BLaER1 treated with 17β-estradiol and CSF1 and Interleukin-3, amounts not matched to agents 10 nM and 100 nM (cell line): ENCODE measurements around the gene ICE1.

ENCODE experiments used
- H3K27ac ChIP-seq, 11 experiments: shearing (Covaris generic); formaldehyde crosslinking; 2 replicates each; pipeline ENCODE4 v1.8.1; 2022
- H3K27me3 ChIP-seq, 11 experiments: shearing (Covaris generic); formaldehyde crosslinking; 2 replicates each; pipeline ENCODE4 v1.8.1; 2022
- H3K36me3 ChIP-seq, 11 experiments: shearing (Covaris generic); formaldehyde crosslinking; 2 replicates each; pipeline ENCODE4 v1.8.1; 2022
- H3K4me1 ChIP-seq, 10 experiments: shearing (Covaris generic); formaldehyde crosslinking; 2 replicates each; pipeline ENCODE4 v1.8.1; 2022
- H3K4me2 ChIP-seq, 11 experiments: shearing (Covaris generic); formaldehyde crosslinking; 2 replicates each; pipeline ENCODE4 v1.8.1; 2022
- H3K4me3 ChIP-seq, 10 experiments: shearing (Covaris generic); formaldehyde crosslinking; 2 replicates each; pipeline ENCODE4 v1.8.1; 2022
- H3K9ac ChIP-seq, 11 experiments: shearing (Covaris generic); formaldehyde crosslinking; 2 replicates each; pipeline ENCODE4 v1.8.1; 2022
- H3K9me3 ChIP-seq, 11 experiments: shearing (Covaris generic); formaldehyde crosslinking; replicated peaks in 1 of 11; 2 replicates each; pipeline ENCODE4 v1.8.1; 2022
- H4K20me1 ChIP-seq, 11 experiments: shearing (Covaris generic); formaldehyde crosslinking; 2 replicates each; pipeline ENCODE4 v1.8.1; 2022
- Cebpa-rat ChIP-seq, 11 experiments: shearing (Covaris generic); IDR thresholded peaks; 2 replicates each; pipeline ENCODE4 v1.8.1; 2022

Gene ICE1

DNA sequence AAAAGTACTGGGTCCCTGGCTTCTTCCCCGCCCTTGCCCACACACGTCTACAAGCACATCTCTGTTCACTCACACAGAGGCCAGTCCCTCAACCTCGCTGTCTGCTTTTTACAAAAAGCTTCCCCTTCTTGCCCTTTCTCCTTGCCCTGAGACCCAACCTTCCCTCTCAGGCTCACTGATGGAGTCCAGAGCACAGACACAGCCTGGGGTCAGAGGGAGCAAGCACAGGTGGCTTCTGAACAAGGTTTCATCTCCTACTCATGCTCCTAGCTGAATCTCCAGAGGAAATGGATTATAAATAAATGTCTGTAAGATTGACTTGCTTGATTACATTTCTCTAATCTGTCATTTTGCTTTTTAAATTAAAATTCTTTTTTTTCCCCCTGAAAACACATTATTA, 101.8 kb downstream of the ICE1 start:
- Histone ChIP-seq H4K20me1 (no peaks in the 10 kb centered on the region), H3K27ac (no peak overlapping the region), H3K4me3 (no peak overlapping the region), H3K4me1 (peaks cover 0 to 9% (median 6%) of the 10 kb centered on the region in 10 experiments; a peak in 7 of 20 replicates), H3K4me2 (no peak overlapping the region), H3K36me3 (no peaks in the 10 kb centered on the region), H3K9me3 (peaks cover 0 to 18% (median 5%) of the 10 kb centered on the region in 11 experiments; a peak in 8 of 22 replicates), H3K9ac (no peak overlapping the region), H3K27me3 (no peaks in the 10 kb centered on the region)
- no peak for TF ChIP-seq Cebpa-rat (IDR thresholded peaks at IDR 0.05)

GRCh38 chr5:5531371-5531770, 108.9 kb downstream of the ICE1 start:
- no peak overlapping the region for H3K27ac ChIP-seq
- no peaks in the 10 kb centered on the region for H3K4me1 ChIP-seq
- no peak for TF ChIP-seq Cebpa-rat (IDR thresholded peaks at IDR 0.05)
- no peak overlapping the region for H3K4me2 ChIP-seq
- no peak overlapping the region for H3K9ac ChIP-seq
- H4K20me1 ChIP-seq, result no peaks in the 10 kb centered on the region
- H3K4me3 ChIP-seq, result no peak overlapping the region
- H3K9me3 ChIP-seq, result peaks cover 0 to 18% (median 5%) of the 10 kb centered on the region in 11 experiments; a peak in 8 of 22 replicates
- H3K27me3 ChIP-seq, result no peaks in the 10 kb centered on the region
- no peaks in the 10 kb centered on the region for H3K36me3 ChIP-seq

DNA sequence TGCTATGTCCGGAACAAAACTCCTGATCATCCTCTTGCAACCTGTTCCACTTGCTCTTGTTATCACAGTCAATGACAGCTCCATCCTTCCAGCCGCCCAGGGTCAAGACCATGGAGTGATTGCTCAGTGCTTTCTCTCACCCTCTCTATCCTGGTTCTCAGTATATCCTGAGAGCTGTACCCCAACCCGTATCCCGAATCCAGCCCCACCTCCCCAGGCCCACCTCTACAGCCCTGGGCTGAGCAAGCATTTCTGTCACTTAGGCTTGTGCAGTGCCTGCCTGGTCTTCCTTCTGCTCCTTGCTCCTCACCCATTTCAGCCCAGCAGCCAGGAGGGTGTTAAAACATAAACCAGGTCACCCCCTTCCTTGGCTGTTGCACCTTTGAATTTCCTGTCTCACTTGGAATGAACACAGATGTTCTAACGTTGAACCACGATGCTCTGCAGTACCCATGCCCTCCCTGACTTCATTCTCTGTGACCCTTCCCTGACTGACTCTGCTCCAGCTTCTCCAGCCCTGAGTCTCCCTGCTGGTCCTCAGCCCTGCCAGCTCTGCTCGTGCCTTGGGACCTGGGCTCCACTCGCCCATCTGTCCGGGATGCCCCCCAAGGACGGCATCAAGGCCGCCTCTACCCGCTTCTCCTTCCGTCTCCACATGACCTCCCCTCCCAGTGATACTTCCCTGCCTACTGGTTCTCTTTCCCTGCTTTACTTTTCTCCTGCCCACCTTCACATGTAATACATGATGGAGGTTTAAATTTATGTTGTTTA, 110.0 kb downstream of the ICE1 start:
- H3K9me3 ChIP-seq, result peaks cover 0 to 12% (median 5%) of the 10 kb centered on the region in 11 experiments; a peak in 7 of 22 replicates
- no peaks in the 10 kb centered on the region for H4K20me1 ChIP-seq
- H3K4me2 ChIP-seq, result no peak overlapping the region
- no peak for TF ChIP-seq Cebpa-rat (IDR thresholded peaks at IDR 0.05)
- H3K4me1 ChIP-seq, result no peaks in the 10 kb centered on the region
- H3K9ac ChIP-seq, result no peak overlapping the region
- no peak overlapping the region for H3K27ac ChIP-seq
- H3K27me3 ChIP-seq, result no peaks in the 10 kb centered on the region
- H3K4me3 ChIP-seq, result no peak overlapping the region
- no peaks in the 10 kb centered on the region for H3K36me3 ChIP-seq

DNA sequence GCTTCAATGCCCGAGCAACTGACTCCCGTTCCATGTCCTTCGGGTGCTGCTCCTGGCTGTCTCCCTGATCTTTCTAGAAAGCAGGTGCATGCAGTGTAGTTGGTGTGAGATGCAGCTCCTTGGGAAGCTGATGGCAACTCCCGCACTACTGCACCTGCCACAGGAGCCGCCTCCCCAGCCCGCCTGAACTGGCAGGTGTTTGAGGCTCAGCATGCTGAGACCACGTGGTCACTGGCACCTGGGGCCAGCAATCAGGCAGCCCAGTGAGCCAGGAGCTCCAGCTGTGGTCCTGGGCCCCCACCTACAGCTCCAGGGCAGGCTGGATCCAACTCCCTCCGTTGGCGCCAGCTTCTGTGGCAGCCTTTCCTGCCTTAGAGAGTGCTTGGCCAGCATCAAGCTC, 111.5 kb downstream of the ICE1 start:
- Histone ChIP-seq H3K4me2 (no peak overlapping the region), H3K4me1 (no peaks in the 10 kb centered on the region), H3K27me3 (no peaks in the 10 kb centered on the region), H3K4me3 (no peak overlapping the region), H3K27ac (no peak overlapping the region), H3K9ac (no peak overlapping the region), H3K9me3 (peaks cover 0 to 4% (median 2%) of the 10 kb centered on the region in 11 experiments; a peak in 6 of 22 replicates), H4K20me1 (no peaks in the 10 kb centered on the region), H3K36me3 (no peaks in the 10 kb centered on the region)
- no peak for TF ChIP-seq Cebpa-rat (IDR thresholded peaks at IDR 0.05)

- Histone ChIP-seq H3K36me3 (no peaks in the 10 kb centered on the region), H3K9ac (no peak overlapping the region), H4K20me1 (no peaks in the 10 kb centered on the region), H3K9me3 (no peaks in the 10 kb centered on the region), H3K27me3 (no peaks in the 10 kb centered on the region), H3K4me1 (peaks cover 0 to 3% (median 0%) of the 10 kb centered on the region in 10 experiments; a peak in 2 of 20 replicates), H3K27ac (no peak overlapping the region), H3K4me2 (no peak overlapping the region), H3K4me3 (no peak overlapping the region)
- TF ChIP-seq Cebpa-rat (IDR thresholded peaks at IDR 0.05), result no peak
These were observed 111.9 kb downstream of the ICE1 start for GRCh38 chr5:5534333-5534732.

GRCh38 chr5:5536871-5537270, 114.4 kb downstream of the ICE1 start:
- Histone ChIP-seq H3K36me3 (no peaks in the 10 kb centered on the region), H3K9ac (no peak overlapping the region), H3K9me3 (no peaks in the 10 kb centered on the region), H4K20me1 (no peaks in the 10 kb centered on the region), H3K4me1 (peaks cover 0 to 8% (median 0%) of the 10 kb centered on the region in 10 experiments; a peak in 5 of 20 replicates), H3K27ac (no peak overlapping the region), H3K27me3 (no peaks in the 10 kb centered on the region), H3K4me2 (no peak overlapping the region), H3K4me3 (no peak overlapping the region)
- TF ChIP-seq Cebpa-rat (IDR thresholded peaks at IDR 0.05), result no peak

GRCh38 chr5:5537426-5537825, 114.9 kb downstream of the ICE1 start:
- H3K27ac ChIP-seq, result no peak overlapping the region
- H3K4me3 ChIP-seq, result no peak overlapping the region
- peaks cover 0 to 10% (median 0%) of the 10 kb centered on the region in 10 experiments; a peak in 5 of 20 replicates for H3K4me1 ChIP-seq
- H3K9me3 ChIP-seq, result no peaks in the 10 kb centered on the region
- no peak overlapping the region for H3K9ac ChIP-seq
- TF ChIP-seq Cebpa-rat (IDR thresholded peaks at IDR 0.05), result no peak
- no peaks in the 10 kb centered on the region for H3K36me3 ChIP-seq
- H3K27me3 ChIP-seq, result no peaks in the 10 kb centered on the region
- H3K4me2 ChIP-seq, result no peak overlapping the region
- no peaks in the 10 kb centered on the region for H4K20me1 ChIP-seq

- H4K20me1 ChIP-seq, result no peaks in the 10 kb centered on the region
- no peak for TF ChIP-seq Cebpa-rat (IDR thresholded peaks at IDR 0.05)
- no peak overlapping the region for H3K27ac ChIP-seq
- H3K4me2 ChIP-seq, result peak overlapping the region in 1 of 11 experiments; percentile 1; a peak in 2 of 22 replicates
- no peaks in the 10 kb centered on the region for H3K9me3 ChIP-seq
- no peak overlapping the region for H3K4me3 ChIP-seq
- H3K36me3 ChIP-seq, result no peaks in the 10 kb centered on the region
- H3K27me3 ChIP-seq, result no peaks in the 10 kb centered on the region
- H3K9ac ChIP-seq, result no peak overlapping the region
- H3K4me1 ChIP-seq, result peaks cover 0 to 18% (median 2%) of the 10 kb centered on the region in 10 experiments; a peak in 8 of 20 replicates
These were observed 117.1 kb downstream of the ICE1 start for GRCh38 chr5:5539590-5539989.
